RPMI7951 (cell line): ENCODE data around the gene RNLS. TPM values are rescaled to one million over a fixed set of nuclear protein-coding genes. Genes with fewer than 3 reads are reported as not detected.

ENCODE experiments used
- DNase-seq: peaks from one replicate; pipeline ENCODE4 v3.0.0-alpha.2; 2012; ENCODE audit warnings: low read depth
- total RNA-seq: library from RNA; depleted of rRNA; stranded (reverse); fragments of >200 nt; shearing (Covaris generic); gene quantifications from 2 replicates; pipeline ENCODE4 v1.2.3, GENCODE V29; 2014; rRNA removed

RNLS gene
- total RNA-seq, 1 experiment from 2014 or later = 15.7 TPM

DNA sequence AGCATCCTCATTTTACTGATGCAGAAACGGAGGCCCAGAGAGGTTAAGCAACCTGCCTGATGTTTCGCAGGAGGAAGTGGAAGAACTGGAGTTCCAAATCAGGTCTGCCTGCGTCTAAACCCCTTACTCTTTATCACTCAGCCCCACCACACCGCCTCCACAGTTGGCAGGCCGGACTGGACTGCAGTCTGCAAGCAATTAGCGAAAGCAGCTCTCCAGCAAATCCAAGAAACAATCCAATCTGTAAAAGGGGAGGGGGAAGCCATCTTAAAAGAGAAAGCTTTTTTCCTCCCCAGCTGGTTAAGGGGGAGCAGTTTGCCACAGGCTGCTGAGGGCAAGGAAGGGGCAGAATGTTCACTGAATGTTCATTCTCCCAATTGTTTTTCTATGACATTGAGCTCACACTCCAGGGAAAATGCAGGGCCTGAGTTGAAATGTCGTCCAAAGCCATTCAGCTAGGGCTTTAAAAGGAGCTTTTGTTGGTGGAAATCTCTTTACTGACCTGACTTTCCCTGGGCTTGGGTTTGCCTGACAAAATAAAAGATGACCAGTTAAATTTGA lies 350.1 kb downstream of the RNLS start:
- DNase-seq = no peak

DNA sequence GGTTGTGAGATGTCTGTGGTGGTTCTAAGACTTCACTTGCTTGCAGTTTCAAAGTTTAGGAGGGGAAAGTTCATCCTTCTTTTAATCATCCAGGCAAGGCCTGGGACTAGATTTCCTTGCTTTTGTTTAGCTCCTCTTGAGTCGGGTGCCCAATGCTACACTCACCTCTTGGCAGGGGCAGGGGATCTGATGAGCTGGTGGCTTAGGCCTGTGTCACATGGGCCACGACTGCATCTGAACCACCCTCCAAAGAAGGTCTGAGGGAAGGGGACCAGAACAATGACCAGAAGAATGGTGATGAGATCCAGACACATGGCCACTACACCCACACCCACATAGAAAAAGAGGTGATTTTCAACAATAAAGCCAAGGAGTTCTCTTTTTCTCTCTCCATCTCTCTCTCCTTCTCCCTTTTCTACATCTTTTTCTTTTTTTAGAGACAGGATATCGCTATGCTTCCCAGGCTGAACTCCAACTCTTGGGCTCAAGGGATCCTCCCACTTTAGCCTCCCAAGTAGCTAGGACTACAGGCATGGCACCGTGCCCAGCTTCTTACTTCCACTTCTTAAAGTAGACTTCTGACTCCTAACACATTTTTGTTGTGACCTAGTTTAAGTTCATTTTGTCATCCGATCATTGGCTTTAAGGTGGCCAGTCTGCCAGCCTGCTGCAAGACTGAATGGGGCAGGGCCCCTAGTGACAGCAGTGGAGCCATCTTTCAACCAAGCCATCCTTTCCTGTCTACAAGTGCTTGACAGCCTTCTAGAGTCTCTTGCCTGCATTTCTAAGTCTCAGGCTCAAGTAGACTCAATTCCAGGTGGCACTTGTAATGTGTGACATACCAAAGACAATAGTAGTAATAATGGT lies 350.9 kb downstream of the RNLS start:
- peak; percentile 80 for DNase-seq

DNA sequence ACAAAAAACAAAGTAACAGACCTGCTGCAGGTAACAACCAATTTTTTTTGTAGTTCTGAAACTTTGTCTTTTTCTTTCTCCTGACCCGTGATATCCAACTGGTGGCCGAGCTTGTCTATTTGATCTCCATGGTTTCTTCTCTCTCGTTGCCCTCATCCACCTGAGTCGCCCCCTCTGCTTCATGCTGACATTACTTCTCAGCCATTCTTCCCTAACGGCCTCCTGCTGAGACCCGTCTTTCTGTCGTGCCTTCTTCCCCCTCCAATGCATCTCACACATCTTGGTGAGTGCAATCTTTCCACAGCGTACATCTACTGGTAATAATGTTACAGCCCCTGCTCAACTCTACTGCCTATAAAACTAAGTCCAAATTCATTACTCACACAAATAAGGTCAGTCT lies 352.9 kb downstream of the RNLS start:
- no peak for DNase-seq

GRCh38 chr10:88228130-88228529 lies 355.0 kb downstream of the RNLS start:
- DNase-seq = no peak

DNA sequence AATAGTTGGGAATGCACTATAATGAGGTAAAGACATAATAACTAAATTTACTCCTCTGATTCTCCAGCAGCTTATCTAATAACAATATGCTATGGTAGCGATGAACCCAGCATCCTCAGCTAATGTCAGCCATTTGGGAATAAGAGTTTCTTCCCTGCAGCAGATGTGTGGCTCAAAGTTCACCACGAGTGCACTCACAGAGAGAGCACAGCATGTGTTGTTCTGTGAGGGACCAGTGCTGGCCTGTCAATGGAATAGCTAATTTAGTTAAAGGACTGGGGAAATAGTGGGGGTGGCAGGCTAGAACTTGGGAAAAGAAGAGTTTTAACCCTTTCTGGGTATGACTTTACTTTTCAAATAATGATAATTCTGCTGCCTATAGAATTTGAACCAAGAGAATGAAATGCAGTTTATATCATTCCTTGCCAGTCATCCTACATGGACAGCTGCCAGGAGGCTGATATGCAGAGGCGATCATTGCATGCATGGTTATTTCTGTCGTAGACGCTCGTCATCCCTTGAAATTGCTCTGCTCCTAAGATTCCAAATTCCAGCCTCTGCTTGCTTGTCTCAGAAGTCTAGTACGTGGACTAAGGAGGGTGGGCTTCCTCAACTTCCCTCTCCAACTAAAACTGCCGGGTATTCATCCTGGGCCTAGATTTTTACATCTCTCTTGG lies 355.6 kb downstream of the RNLS start:
- DNase-seq = peak; percentile 81

- DNase-seq = peak; percentile 39
These were observed 356.2 kb downstream of the RNLS start for GRCh38 chr10:88226891-88227290.

DNA sequence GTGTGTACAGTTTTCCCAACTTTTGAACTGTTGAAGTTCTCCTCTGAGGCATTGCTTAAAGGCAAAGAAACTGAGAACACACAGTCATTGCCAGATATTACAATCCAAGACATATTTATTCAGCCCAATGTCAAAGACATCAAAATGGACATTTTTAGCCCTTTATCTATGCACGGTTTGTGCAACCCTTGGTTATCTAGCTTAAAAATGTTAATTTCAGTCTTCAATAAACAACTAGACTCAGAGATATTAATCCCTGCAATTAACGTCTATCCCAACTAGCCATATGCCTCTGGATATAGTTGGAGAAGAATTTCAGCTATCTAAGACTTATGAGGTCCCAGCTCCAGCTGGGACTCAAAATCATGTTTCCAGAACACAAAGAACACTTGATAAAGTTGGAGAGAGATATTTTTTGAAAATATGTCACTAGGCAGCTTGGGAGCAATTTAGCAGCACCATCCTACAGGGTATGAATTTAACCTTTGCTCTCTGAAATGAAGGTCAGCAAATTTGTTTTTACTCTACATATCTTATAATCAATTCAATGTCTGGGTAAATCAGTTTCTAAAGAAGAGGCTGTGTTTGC lies 357.0 kb downstream of the RNLS start:
- DNase-seq = no peak

Other genes starting within 250 kb of the RNLS start
- gene LIPJ, start 3.4 kb upstream of the RNLS start, total RNA-seq = under 0.01 and 0.12 TPM in 2 replicates
- gene LIPF, start 81.1 kb upstream of the RNLS start, total RNA-seq = not detected in 2 replicates
- not detected in 2 replicates for gene LIPK, start 122.9 kb upstream of the RNLS start, total RNA-seq
- not detected in 2 replicates for gene LIPN, start 176.7 kb upstream of the RNLS start, total RNA-seq
- not detected in 2 replicates for gene LIPM, start 219.4 kb upstream of the RNLS start, total RNA-seq